Chondrocyte (in vitro differentiated cells): Measurements from ENCODE around the gene RAP2A. TPM values are rescaled to one million over a fixed set of nuclear protein-coding genes. Genes with fewer than 3 reads are reported as not detected.

ENCODE experiments used
- DNase-seq: peaks from one replicate; pipeline ENCODE4 v3.0.0; 2021; ENCODE audit warnings: mixed read lengths, low spot score
- H3K27ac Mint-ChIP-seq: one replicate; pipeline ENCODE4 v1.8.0; 2021; ENCODE audit warnings: mild to moderate bottlenecking, moderate library complexity, mixed read lengths; ENCODE audit not compliant: unreplicated experiment
- H3K27me3 Mint-ChIP-seq: 2 replicates; pipeline ENCODE4 v1.8.0; 2021; ENCODE audit warnings: low read depth, mixed read lengths
- H3K36me3 Mint-ChIP-seq: 2 replicates; pipeline ENCODE4 v1.8.0; 2021; ENCODE audit warnings: low read depth, mixed read lengths
- H3K4me1 Mint-ChIP-seq: 2 replicates; pipeline ENCODE4 v1.8.0; 2021; ENCODE audit warnings: low read depth, mild to moderate bottlenecking, mixed read lengths
- H3K4me3 Mint-ChIP-seq: one replicate; pipeline ENCODE4 v1.8.0; 2021; ENCODE audit warnings: mild to moderate bottlenecking, moderate library complexity, mixed read lengths; ENCODE audit not compliant: unreplicated experiment
- H3K9me3 Mint-ChIP-seq: 2 replicates; pipeline ENCODE4 v1.8.0; 2021; ENCODE audit warnings: low read depth, mixed read lengths
- CTCF ChIP-seq: fragments of 200-600 bp; sonication (generic); IDR thresholded peaks from 2 replicates; pipeline ENCODE4 v1.5.0; 2021; ENCODE audit warnings: antibody characterized with exemption, mild to moderate bottlenecking, moderate library complexity
- total RNA-seq: library from RNA; stranded (reverse); gene quantifications from 3 replicates; pipeline ENCODE4 v1.2.1, GENCODE V29; 2021

RAP2A gene
- total RNA-seq, 1 donor from 2014 or later: 48.0 TPM

GRCh38 chr13:97492684-97493371, 58.9 kb downstream of the RAP2A start:
- Mint-ChIP-seq H3K4me1 (peaks cover 23% of the 10 kb centered on the region), H3K4me3 (no peak overlapping the region), H3K9me3 (peaks cover 9% of the 10 kb centered on the region), H3K36me3 (peaks cover 4% of the 10 kb centered on the region), H3K27me3 (no peaks in the 10 kb centered on the region), H3K27ac (no peak overlapping the region)
- no peak for TF ChIP-seq CTCF
- DNase-seq: no peak

GRCh38 chr13:97493456-97493855, 59.5 kb downstream of the RAP2A start:
- no peak for DNase-seq
- Mint-ChIP-seq H3K27ac (no peak overlapping the region), H3K4me1 (peaks cover 26% of the 10 kb centered on the region), H3K9me3 (peaks cover 9% of the 10 kb centered on the region), H3K4me3 (no peak overlapping the region), H3K36me3 (peaks cover 4% of the 10 kb centered on the region), H3K27me3 (no peaks in the 10 kb centered on the region)
- TF ChIP-seq CTCF: no peak

DNA sequence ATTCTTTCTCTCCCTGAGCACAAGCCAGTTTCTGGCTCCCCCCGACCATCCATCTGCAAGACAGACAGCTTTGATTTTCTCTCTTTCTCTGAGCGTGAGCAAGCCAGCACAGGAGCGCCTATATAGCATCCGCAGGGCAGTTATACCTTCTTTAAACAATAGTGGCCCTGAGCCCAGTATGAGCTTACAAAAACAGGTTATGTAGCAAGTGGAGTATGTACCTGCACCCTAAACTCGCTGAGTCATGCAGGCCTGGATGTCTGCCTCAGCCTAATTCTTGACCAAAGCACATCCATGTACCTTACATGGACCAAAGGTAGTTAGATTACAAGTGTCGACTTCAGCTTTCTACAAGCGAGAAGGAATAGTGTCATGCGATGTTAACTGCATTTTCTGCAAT, 61.7 kb downstream of the RAP2A start:
- Mint-ChIP-seq H3K27ac (no peak overlapping the region), H3K36me3 (peaks cover 4% of the 10 kb centered on the region), H3K4me3 (no peak overlapping the region), H3K9me3 (peaks cover 9% of the 10 kb centered on the region), H3K4me1 (peaks cover 26% of the 10 kb centered on the region), H3K27me3 (no peaks in the 10 kb centered on the region)
- no peak for TF ChIP-seq CTCF
- DNase-seq: no peak

GRCh38 chr13:97496511-97496910, 62.5 kb downstream of the RAP2A start:
- peaks cover 1% of the 10 kb centered on the region for H3K9me3 Mint-ChIP-seq
- DNase-seq: no peak

GRCh38 chr13:97497400-97497799, 63.4 kb downstream of the RAP2A start:
- no peak for TF ChIP-seq CTCF
- Mint-ChIP-seq H3K4me3 (no peak overlapping the region), H3K9me3 (no peaks in the 10 kb centered on the region), H3K27me3 (no peaks in the 10 kb centered on the region), H3K36me3 (no peaks in the 10 kb centered on the region), H3K27ac (no peak overlapping the region), H3K4me1 (peaks cover 34% of the 10 kb centered on the region)
- no peak for DNase-seq

More at GRCh38 chr13:97496511-97496910, 62.5 kb downstream of the RAP2A start:
- H3K27ac Mint-ChIP-seq: no peak overlapping the region
- no peak for TF ChIP-seq CTCF
- no peaks in the 10 kb centered on the region for H3K27me3 Mint-ChIP-seq
- no peak overlapping the region for H3K4me3 Mint-ChIP-seq
- H3K4me1 Mint-ChIP-seq: peaks cover 26% of the 10 kb centered on the region
- no peaks in the 10 kb centered on the region for H3K36me3 Mint-ChIP-seq
